Left lung (tissue), 10 donors: Measurements from ENCODE around the gene RFX8. TPM values are rescaled to one million over a fixed set of nuclear protein-coding genes. Genes with fewer than 3 reads are reported as not detected.
A peak's percentile ranks its signal among the peaks of the same experiment; 100 is the strongest.

Experiments used
- ATAC-seq: fragments of 200-7000 bp; cut with Tn5 transposase; one replicate; pipeline ENCODE4 v1.9.1; 2020; ENCODE audit warnings: moderate library complexity
- DNase-seq, 4 donors: peaks; one replicate each; pipeline ENCODE4 v3.0.0-alpha.2; 2013 to 2020
- H3K27ac ChIP-seq, 2 donors: fragments of 200-600 bp; sonication (generic) in 1 of 2; one replicate each; pipeline versions ENCODE4 v1.5.0 to v1.8.0; 2020 to 2021
- H3K27me3 ChIP-seq, 2 donors: fragments of 200-600 bp; sonication (generic) in 1 of 2; one replicate each; pipeline versions ENCODE4 v1.5.0 to v1.8.0; 2020 to 2021
- H3K36me3 ChIP-seq, 2 donors: fragments of 200-600 bp; sonication (generic) in 1 of 2; one replicate each; pipeline versions ENCODE4 v1.5.0 to v1.8.0; 2020 to 2021
- H3K4me1 ChIP-seq, 2 donors: fragments of 200-600 bp; one replicate each; pipeline ENCODE4 v1.8.0; 2021
- H3K4me3 ChIP-seq, 2 donors: fragments of 200-600 bp; sonication (generic) in 1 of 2; one replicate each; pipeline versions ENCODE4 v1.5.0 to v1.8.0; 2020 to 2021; ENCODE audit warnings: mild to moderate bottlenecking in 1 of 2
- H3K9me3 ChIP-seq, 2 donors: fragments of 200-600 bp; sonication (generic) in 1 of 2; one replicate each; pipeline versions ENCODE4 v1.5.0 to v1.8.0; 2020 to 2021
- CTCF ChIP-seq, 2 donors: fragments of 200-600 bp; sonication (generic) in 1 of 2; IDR thresholded peaks; one replicate each; pipeline versions ENCODE4 v1.5.0 to v1.8.0; 2021; ENCODE audit warnings: antibody characterized with exemption in 2 of 2
- intact Hi-C, 2 donors: fragments of 100-400 bp; cut with DNase I; formaldehyde crosslinking; loops; one replicate each; pipeline versions ENCODE4 v1.11.2 to v1.14.2; 2022
- polyA plus RNA-seq, 6 donors: library from polyadenylated mRNA; unstranded; fragments of 120-200 nt; gene quantifications; one replicate each; pipeline ENCODE4 v1.2.1, GENCODE V29; 2013; ENCODE audit not compliant: insufficient read length in 6 of 6
- total RNA-seq, 2 donors: library from RNA; stranded (reverse); fragmentation: NEBNext Ultra II Directional; extraction: Animal tissue kit (Norgen Biotek cat#: 25700); gene quantifications; one replicate each; pipeline ENCODE4 v1.2.1, GENCODE V29; 2021
- donor health status: DM: no; HTN: yes; CAD: no.
- donor health status: DM: no; HTN: no; CAD: no.

Gene RFX8
- total and polyA plus RNA-seq, 8 donors: 0.41 to 1.6 (median 1.3) TPM; not detected in 1

GRCh38 chr2:101435001-101435862 lies 39.7 kb downstream of the RFX8 start:
- Histone ChIP-seq H3K27ac (no peak overlapping the region), H3K4me3 (no peak overlapping the region), H3K27me3 (no peaks in the 10 kb centered on the region), H3K9me3 (no peaks in the 10 kb centered on the region), H3K36me3 (no peaks in the 10 kb centered on the region), H3K4me1 (no peaks in the 10 kb centered on the region)
- DNase-seq (peak in 2 of 4 donors; percentile 19 to 42), ATAC-seq (no peak)
- TF ChIP-seq CTCF (IDR thresholded peaks at IDR 0.05): no peak
- intact Hi-C loops: no loop called here

GRCh38 chr2:101433465-101433864 lies 41.4 kb downstream of the RFX8 start:
- DNase-seq (no peak), ATAC-seq (no peak)
- no peak overlapping the region for H3K4me3 ChIP-seq
- intact Hi-C loops: no loop called here
- H3K27ac ChIP-seq: no peak overlapping the region
- no peaks in the 10 kb centered on the region for H3K4me1 ChIP-seq
- no peaks in the 10 kb centered on the region for H3K36me3 ChIP-seq
- H3K9me3 ChIP-seq: no peaks in the 10 kb centered on the region
- no peak for TF ChIP-seq CTCF (IDR thresholded peaks at IDR 0.05)
- H3K27me3 ChIP-seq: no peaks in the 10 kb centered on the region

- H3K27me3 ChIP-seq: no peaks in the 10 kb centered on the region
- H3K27ac ChIP-seq: no peak overlapping the region
- intact Hi-C loops: no loop called here
- no peaks in the 10 kb centered on the region for H3K4me1 ChIP-seq
- TF ChIP-seq CTCF (IDR thresholded peaks at IDR 0.05): no peak
- DNase-seq (no peak), ATAC-seq (no peak)
- no peaks in the 10 kb centered on the region for H3K9me3 ChIP-seq
- H3K36me3 ChIP-seq: no peaks in the 10 kb centered on the region
- no peak overlapping the region for H3K4me3 ChIP-seq
These were observed 42.3 kb downstream of the RFX8 start for GRCh38 chr2:101432411-101433181.

GRCh38 chr2:101431486-101431885 lies 43.4 kb downstream of the RFX8 start:
- Histone ChIP-seq H3K4me1 (no peaks in the 10 kb centered on the region), H3K27ac (no peak overlapping the region), H3K27me3 (no peaks in the 10 kb centered on the region), H3K36me3 (no peaks in the 10 kb centered on the region), H3K4me3 (no peak overlapping the region), H3K9me3 (no peaks in the 10 kb centered on the region)
- ATAC-seq (no peak), DNase-seq (no peak)
- intact Hi-C loops: no loop called here
- TF ChIP-seq CTCF (IDR thresholded peaks at IDR 0.05): no peak

- DNase-seq (no peak), ATAC-seq (no peak)
- no peak overlapping the region for H3K4me3 ChIP-seq
- H3K36me3 ChIP-seq: no peaks in the 10 kb centered on the region
- intact Hi-C loops: no loop called here
- no peaks in the 10 kb centered on the region for H3K9me3 ChIP-seq
- H3K27me3 ChIP-seq: no peaks in the 10 kb centered on the region
- no peak for TF ChIP-seq CTCF (IDR thresholded peaks at IDR 0.05)
- no peaks in the 10 kb centered on the region for H3K4me1 ChIP-seq
- no peak overlapping the region for H3K27ac ChIP-seq
These were observed 44.8 kb downstream of the RFX8 start for GRCh38 chr2:101430156-101430555.
